MCF 10A (cell line): Measurements from ENCODE around the gene PHLPP1. TPM values are rescaled to one million over a fixed set of nuclear protein-coding genes. Genes with fewer than 3 reads are reported as not detected.

Experiments
- BruUV-seq: library from RNA; stranded (reverse); fragments of 400-500 nt; replicated peaks from 2 replicates; lab custom pipeline; 2021; lab: Mats Ljungman, UMichigan
- CTCF ChIA-PET: fragments of 300-600 bp; sonication (Branson Sonifier 250); formaldehyde crosslinking; extraction: SDS; loops from one replicate; lab custom pipeline; 2021; ENCODE audit warnings: antibody characterized with exemption, inconsistent platforms; lab: Yijun Ruan, JAX
- POLR2A ChIA-PET: fragments of 300-600, 350-650 bp; sonication (Branson Sonifier 250); formaldehyde crosslinking; extraction: SDS; loops from one replicate; lab custom pipeline; 2020; ENCODE audit warnings: antibody characterized with exemption, inconsistent platforms; lab: Yijun Ruan, JAX
- DNase-seq: peaks from one replicate; pipeline ENCODE4 v3.0.0-alpha.2; 2018; ENCODE audit not compliant: unreplicated experiment
- H3K27ac Mint-ChIP-seq: one replicate; pipeline ENCODE4 v1.8.0; 2022; ENCODE audit warnings: mild to moderate bottlenecking, low read depth, mixed read lengths; ENCODE audit not compliant: unreplicated experiment
- H3K27me3 Mint-ChIP-seq: one replicate; pipeline ENCODE4 v1.8.0; 2022; ENCODE audit warnings: mixed read lengths; ENCODE audit not compliant: insufficient read depth, unreplicated experiment
- H3K36me3 Mint-ChIP-seq: one replicate; pipeline ENCODE4 v1.8.0; 2022; ENCODE audit warnings: mild to moderate bottlenecking, moderate library complexity, mixed read lengths; ENCODE audit not compliant: insufficient read depth, unreplicated experiment
- H3K4me1 Mint-ChIP-seq: one replicate; pipeline ENCODE4 v1.8.0; 2022; ENCODE audit warnings: mixed read lengths; ENCODE audit not compliant: insufficient read depth, unreplicated experiment
- H3K4me3 Mint-ChIP-seq: one replicate; pipeline ENCODE4 v1.8.0; 2022; ENCODE audit warnings: mild to moderate bottlenecking, moderate library complexity, mixed read lengths; ENCODE audit not compliant: unreplicated experiment
- H3K9me3 Mint-ChIP-seq: one replicate; pipeline ENCODE4 v1.8.0; 2022; ENCODE audit warnings: mixed read lengths; ENCODE audit not compliant: unreplicated experiment
- CTCF ChIP-seq: fragments of 200-600 bp; IDR thresholded peaks from one replicate; pipeline ENCODE4 v1.8.0; 2022; ENCODE audit warnings: antibody characterized with exemption, mild to moderate bottlenecking; ENCODE audit not compliant: unreplicated experiment
- intact Hi-C: fragments of 100-400 bp; cut with micrococcal nuclease; formaldehyde crosslinking; loops from 2 replicates; pipeline ENCODE4 v1.14.1; 2022
- total RNA-seq: library from RNA; stranded (reverse); gene quantifications from 2 replicates; pipeline ENCODE4 v1.2.3, GENCODE V29; 2022

The PHLPP1 gene
- total RNA-seq, 1 experiment from 2014 or later = 13.1 TPM

- H3K36me3 Mint-ChIP-seq = no peaks in the 10 kb centered on the region
- peaks cover 58% of the 10 kb centered on the region for H3K4me1 Mint-ChIP-seq
- TSS peak; percentile 45 for BruUV-seq
- TF ChIP-seq CTCF = no peak
- ChIA-PET CTCF (interaction anchor here (0.5 to 1.8 kb wide), 2 partner anchors 18 to 22 kb away, joined by 4 read pairs; no protein-coding TSS in a partner anchor), POLR2A (interaction anchor here (0.7 to 13.2 kb wide), 11 partner anchors 8 to 294 kb away, joined by 3 to 316 read pairs (median 8); partner anchors contain the start of gene PHLPP1)
- H3K27ac Mint-ChIP-seq = peak overlapping the region; percentile 92
- intact Hi-C loops = loop anchor here (2.0 kb wide), 1 partner anchor 43 kb away; no protein-coding TSS in a partner anchor
- no peaks in the 10 kb centered on the region for H3K27me3 Mint-ChIP-seq
- H3K9me3 Mint-ChIP-seq = no peaks in the 10 kb centered on the region
- peak; percentile 80 for DNase-seq
- peak overlapping the region; percentile 63 for H3K4me3 Mint-ChIP-seq
Observed at GRCh38 chr18:62759704-62760402, 44.5 kb downstream of the PHLPP1 start.

- H3K27me3 Mint-ChIP-seq = no peaks in the 10 kb centered on the region
- peak overlapping the region; percentile 92 for H3K27ac Mint-ChIP-seq
- H3K36me3 Mint-ChIP-seq = no peaks in the 10 kb centered on the region
- ChIA-PET POLR2A (interaction anchor here (0.8 to 13.2 kb wide), 6 partner anchors 8 to 295 kb away, joined by 3 to 316 read pairs (median 21); partner anchors contain the start of gene PHLPP1), CTCF (interaction anchor here (0.5 to 1.8 kb wide), 2 partner anchors 19 to 21 kb away, joined by 4 read pairs; no protein-coding TSS in a partner anchor)
- H3K4me3 Mint-ChIP-seq = peak overlapping the region; percentile 63
- DNase-seq = no peak
- no peak for TF ChIP-seq CTCF
- H3K4me1 Mint-ChIP-seq = peaks cover 62% of the 10 kb centered on the region
- intact Hi-C loops = no loop called here
- BruUV-seq = no TSS peak
- H3K9me3 Mint-ChIP-seq = no peaks in the 10 kb centered on the region
Observed at GRCh38 chr18:62760403-62760734, 45.0 kb downstream of the PHLPP1 start.

- H3K4me1 Mint-ChIP-seq = peaks cover 66% of the 10 kb centered on the region
- POLR2A ChIA-PET = interaction anchor here (0.6 to 13.2 kb wide), 11 partner anchors 13 to 318 kb away, joined by 3 to 316 read pairs (median 4); partner anchors contain the start of gene PHLPP1
- no peaks in the 10 kb centered on the region for H3K9me3 Mint-ChIP-seq
Observed at GRCh38 chr18:62763101-62763521, 47.8 kb downstream of the PHLPP1 start.

More at GRCh38 chr18:62763101-62763521, 47.8 kb downstream of the PHLPP1 start:
- Mint-ChIP-seq H3K4me3 (peak overlapping the region; percentile 70), H3K27me3 (no peaks in the 10 kb centered on the region), H3K27ac (peak overlapping the region; percentile 92), H3K36me3 (no peaks in the 10 kb centered on the region)
- DNase-seq = peak; percentile 88
- intact Hi-C loops = no loop called here
- no peak for TF ChIP-seq CTCF
- CTCF ChIA-PET = interaction anchor here (0.7 to 0.8 kb wide), 2 partner anchors 218 to 592 kb away, joined by 3 to 4 read pairs; no protein-coding TSS in a partner anchor
- no TSS peak for BruUV-seq
